GM19035 (cell line): ENCODE measurements around the gene ACSM5.
"Not testable (repeated sequence)": the region's sequence is repeated elsewhere in the genome, so short reads cannot be mapped to it uniquely, and the experiment has no call there.

Experiments used
- ATAC-seq: cut with Tn5 transposase; IDR thresholded peaks from one replicate; pipeline ENCODE4 v1.9.1; 2021; ENCODE audit not compliant: unreplicated experiment

ACSM5 gene

GRCh38 chr16:20441859-20442258 is 32.5 kb downstream of the ACSM5 start:
- ATAC-seq, result not testable (repeated sequence)

GRCh38 chr16:20446652-20447393 is 37.5 kb downstream of the ACSM5 start:
- not testable (repeated sequence) for ATAC-seq

GRCh38 chr16:20451364-20451763 is 42.0 kb downstream of the ACSM5 start, which contains the start of gene ACSM2A:
Gene ACSM2A (plus strand): TSS chr16:20451521. CDS start chr16:20460115, 8,594 bp downstream.
- not testable (repeated sequence) for ATAC-seq

GRCh38 chr16:20453633-20454032 is 44.3 kb downstream of the ACSM5 start:
- ATAC-seq, result not testable (repeated sequence)

- not testable (repeated sequence) for ATAC-seq
Measured at GRCh38 chr16:20459227-20459626, 49.9 kb downstream of the ACSM5 start.

- ATAC-seq, result not testable (repeated sequence)
Measured at GRCh38 chr16:20460313-20460712, 51.0 kb downstream of the ACSM5 start.

GRCh38 chr16:20468954-20469353 is 59.6 kb downstream of the ACSM5 start:
- ATAC-seq, result not testable (repeated sequence)

- ATAC-seq, result not testable (repeated sequence)
Measured at GRCh38 chr16:20469930-20470329, 60.6 kb downstream of the ACSM5 start.

GRCh38 chr16:20470732-20471131 is 61.4 kb downstream of the ACSM5 start:
- ATAC-seq, result not testable (repeated sequence)

- not testable (repeated sequence) for ATAC-seq
Measured at GRCh38 chr16:20477188-20477744, 67.9 kb downstream of the ACSM5 start.

GRCh38 chr16:20483989-20484388 is 74.7 kb downstream of the ACSM5 start:
- ATAC-seq, result not testable (repeated sequence)

- no peak for ATAC-seq
Measured at GRCh38 chr16:20484726-20485125, 75.4 kb downstream of the ACSM5 start.

GRCh38 chr16:20485408-20485807 is 76.1 kb downstream of the ACSM5 start:
- ATAC-seq, result no peak
